DMS 273 (cell line): ENCODE measurements around the gene CDSN.
A peak's percentile ranks its signal among the peaks of the same experiment; 100 is the strongest.

Experiments used
- DNase-seq: peaks from one replicate; lab custom pipeline; 2025; ENCODE audit not compliant: unreplicated experiment; lab: John Stamatoyannopoulos, UW

CDSN gene

GRCh38 chr6:31145386-31145785, 25.1 kb upstream of the CDSN start:
- no peak for DNase-seq

- no peak for DNase-seq
These were observed 24.7 kb upstream of the CDSN start for GRCh38 chr6:31144970-31145340.

- no peak for DNase-seq
These were observed 24.2 kb upstream of the CDSN start for GRCh38 chr6:31144296-31144969.

- no peak for DNase-seq
These were observed 22.9 kb upstream of the CDSN start for GRCh38 chr6:31143148-31143547.

- peak; percentile 14 for DNase-seq
These were observed 22.1 kb upstream of the CDSN start for GRCh38 chr6:31142361-31142761.

GRCh38 chr6:31140643-31141042, 20.4 kb upstream of the CDSN start:
- no peak for DNase-seq

- no peak for DNase-seq
These were observed 19.4 kb upstream of the CDSN start for GRCh38 chr6:31139599-31139998.

GRCh38 chr6:31138982-31139381, 18.7 kb upstream of the CDSN start, which contains the start of gene PSORS1C2:
TSS of gene PSORS1C2 (minus strand) at chr6:31139066. CDS start at chr6:31139026, 40 bp downstream.
- DNase-seq, result no peak

GRCh38 chr6:31135710-31136109, 15.5 kb upstream of the CDSN start:
- no peak for DNase-seq

- no peak for DNase-seq
These were observed 12.6 kb upstream of the CDSN start for GRCh38 chr6:31132806-31133205.

- DNase-seq, result no peak
These were observed 11.3 kb upstream of the CDSN start for GRCh38 chr6:31131595-31131994.

GRCh38 chr6:31130751-31131150, 10.5 kb upstream of the CDSN start:
- DNase-seq, result no peak

GRCh38 chr6:31129130-31129529, 8.9 kb upstream of the CDSN start:
- no peak for DNase-seq

GRCh38 chr6:31128093-31128676, 7.9 kb upstream of the CDSN start:
- peak; percentile 73 for DNase-seq

GRCh38 chr6:31126396-31127175, 6.3 kb upstream of the CDSN start:
- no peak for DNase-seq

- no peak for DNase-seq
These were observed 5.5 kb upstream of the CDSN start for GRCh38 chr6:31125586-31126363.

- no peak for DNase-seq
These were observed 4.9 kb upstream of the CDSN start for GRCh38 chr6:31125162-31125561.

- peak; percentile 51 for DNase-seq
These were observed 2.8 kb upstream of the CDSN start for GRCh38 chr6:31122791-31123706.

GRCh38 chr6:31121131-31121790, 1.0 kb upstream of the CDSN start:
- no peak for DNase-seq

- no peak for DNase-seq
These were observed 2.1 kb downstream of the CDSN start for GRCh38 chr6:31118178-31118577.
